Erythroblast (primary cell): ENCODE results near the gene RAB30.

ENCODE experiments used
- GATA1 ChIP-seq: IDR thresholded peaks from 2 replicates; pipeline ENCODE4 v1.6.1; 2011; ENCODE audit warnings: low read depth, mild to moderate bottlenecking, control low read depth, low read length, moderate library complexity
- POLR2A ChIP-seq: IDR thresholded peaks from 2 replicates; pipeline ENCODE4 v1.6.1; 2011; ENCODE audit warnings: mild to moderate bottlenecking, low read length

GRCh38 chr11:82994604-82995230 lies 77.0 kb downstream of the RAB30 start:
- TF ChIP-seq POLR2A (no peak), GATA1 (no peak)
